ENCODE measurements around the gene NUP107. TPM values are rescaled to one million over a fixed set of nuclear protein-coding genes. Genes with fewer than 3 reads are reported as not detected.
"Not testable (repeated sequence)": the region's sequence is repeated elsewhere in the genome, so short reads cannot be mapped to it uniquely, and the experiment has no call there.

The NUP107 gene
- total and polyA plus RNA-seq, 8 donors = 5.7 to 99.1 (median 19.4) TPM

DNA sequence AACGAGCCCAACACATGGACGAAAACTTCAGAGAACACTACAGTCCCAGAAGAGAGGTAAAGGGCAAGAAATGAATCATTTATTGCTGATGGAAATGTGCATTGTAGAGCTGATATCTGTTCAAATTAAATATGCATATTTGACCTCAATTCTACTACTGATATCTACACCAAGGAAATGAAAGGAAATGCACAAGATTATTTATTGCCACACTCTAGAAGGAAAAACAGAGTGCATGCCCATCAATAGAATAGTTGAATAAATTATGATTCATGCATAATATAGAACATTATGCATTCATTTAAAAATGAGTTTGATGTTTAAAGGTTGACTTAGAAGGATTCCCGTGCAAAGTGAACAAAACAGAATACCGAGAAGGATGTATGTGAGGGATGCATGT, 15.6 kb upstream of the NUP107 start:
- no peak for TF ChIP-seq POLR2A (IDR thresholded peaks at IDR 0.05)
- no peak for TF ChIP-seq EP300 (IDR thresholded peaks at IDR 0.05)
- TF ChIP-seq CTCF (IDR thresholded peaks at IDR 0.05) = no peak
- TF ChIP-seq POLR2AphosphoS5 (IDR thresholded peaks at IDR 0.05) = no peak
- WGBS, 5 donors = 68 to 87% (median 85%) methylated on average over 4 of the region's 4 CpGs
- H3K27ac ChIP-seq = no peak overlapping the region
- intact Hi-C loops (cut with DNase I; ENCODE audit: low total_unique reads) = no loop called here
- no peaks in the 10 kb centered on the region for H3K36me3 ChIP-seq
- no peaks in the 10 kb centered on the region for H3K27me3 ChIP-seq
- H3K9me3 ChIP-seq = no peaks in the 10 kb centered on the region
- no peak for DNase-seq
- H3K4me1 ChIP-seq = peaks cover 0 to 13% (median 1%) of the 10 kb centered on the region in 4 donors
- H3K4me3 ChIP-seq = no peak overlapping the region

GRCh38 chr12:68673788-68674187, 13.0 kb upstream of the NUP107 start:
- H3K36me3 ChIP-seq = no peaks in the 10 kb centered on the region
- TF ChIP-seq CTCF (IDR thresholded peaks at IDR 0.05) = no peak
- no peak for TF ChIP-seq EP300 (IDR thresholded peaks at IDR 0.05)
- TF ChIP-seq POLR2AphosphoS5 (IDR thresholded peaks at IDR 0.05) = no peak
- TF ChIP-seq POLR2A (IDR thresholded peaks at IDR 0.05) = no peak
- no peak overlapping the region for H3K27ac ChIP-seq
- intact Hi-C loops (cut with DNase I; ENCODE audit: low total_unique reads) = no loop called here
- no peak overlapping the region for H3K4me3 ChIP-seq
- H3K9me3 ChIP-seq = no peaks in the 10 kb centered on the region
- WGBS, 5 donors = 70 to 83% (median 79%) methylated on average over 4 of the region's 4 CpGs
- DNase-seq = no peak
- H3K4me1 ChIP-seq = peaks cover 0 to 11% (median 2%) of the 10 kb centered on the region in 4 donors
- no peaks in the 10 kb centered on the region for H3K27me3 ChIP-seq

- no peaks in the 10 kb centered on the region for H3K27me3 ChIP-seq
- DNase-seq = no peak
- H3K9me3 ChIP-seq = no peaks in the 10 kb centered on the region
- intact Hi-C loops (cut with DNase I; ENCODE audit: low total_unique reads) = no loop called here
- H3K27ac ChIP-seq = no peak overlapping the region
- no peaks in the 10 kb centered on the region for H3K36me3 ChIP-seq
- H3K4me1 ChIP-seq = peaks cover 0 to 11% (median 2%) of the 10 kb centered on the region in 4 donors
- TF ChIP-seq POLR2AphosphoS5 (IDR thresholded peaks at IDR 0.05) (no peak), EP300 (IDR thresholded peaks at IDR 0.05) (no peak), POLR2A (IDR thresholded peaks at IDR 0.05) (no peak), CTCF (IDR thresholded peaks at IDR 0.05) (no peak)
- H3K4me3 ChIP-seq = no peak overlapping the region
These were observed 12.4 kb upstream of the NUP107 start for GRCh38 chr12:68674376-68674775.

- Histone ChIP-seq H3K27ac (peak overlapping the region in 2 of 5 donors; percentile 11 to 42), H3K4me1 (peaks cover 0 to 11% (median 2%) of the 10 kb centered on the region in 4 donors), H3K27me3 (no peaks in the 10 kb centered on the region), H3K4me3 (no peak overlapping the region), H3K36me3 (no peaks in the 10 kb centered on the region), H3K9me3 (no peaks in the 10 kb centered on the region)
- intact Hi-C loops (cut with DNase I; ENCODE audit: low total_unique reads) = no loop called here
- DNase-seq = peak; percentile 48 to 67
- WGBS, 5 donors = 28 to 45% (median 41%) methylated on average over 5 of the region's 5 CpGs
- TF ChIP-seq CTCF (IDR thresholded peaks at IDR 0.05) (no peak), POLR2A (IDR thresholded peaks at IDR 0.05) (no peak), EP300 (IDR thresholded peaks at IDR 0.05) (no peak), POLR2AphosphoS5 (IDR thresholded peaks at IDR 0.05) (no peak)
These were observed 11.5 kb upstream of the NUP107 start for GRCh38 chr12:68675101-68675842.

DNA sequence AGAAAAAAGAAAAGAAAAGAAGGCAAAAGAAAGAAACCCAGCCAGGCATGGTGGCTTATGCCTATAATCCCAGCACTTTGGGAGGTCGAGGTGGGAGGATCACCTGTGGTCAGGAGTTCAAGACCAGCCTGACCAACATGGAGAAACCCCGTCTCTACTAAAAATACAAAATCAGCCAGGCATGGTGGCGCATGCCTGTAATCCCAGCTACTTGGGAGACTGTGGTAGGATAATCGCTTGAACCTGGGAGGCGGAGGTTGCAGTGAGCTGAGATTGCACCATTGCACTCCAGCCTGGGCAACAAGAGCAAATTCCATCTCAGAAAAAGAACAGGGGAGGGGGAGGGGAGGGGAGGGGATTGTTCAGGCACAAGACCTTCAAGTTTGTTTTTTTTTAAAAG, 9.9 kb upstream of the NUP107 start:
- WGBS, 5 donors = 93 to 98% (median 96%) methylated on average over 5 of the region's 5 CpGs
- intact Hi-C loops (cut with DNase I; ENCODE audit: low total_unique reads); H3K4me3 ChIP-seq: not testable (repeated sequence)

More for the DNA sequence above, 9.9 kb upstream of the NUP107 start:
- not testable (repeated sequence) for DNase-seq, H3K36me3 ChIP-seq, H3K9me3 ChIP-seq, H3K27me3 ChIP-seq
- Histone ChIP-seq H3K4me1 (peaks cover 0 to 11% (median 2%) of the 10 kb centered on the region in 4 donors), H3K27ac (peak overlapping the region in 1 of 5 donors; percentile 40)
